Measurements from ENCODE around the gene NFATC1. TPM values are rescaled to one million over a fixed set of nuclear protein-coding genes. Genes with fewer than 3 reads are reported as not detected.
"Not testable (repeated sequence)": the region's sequence is repeated elsewhere in the genome, so short reads cannot be mapped to it uniquely, and the experiment has no call there.

NFATC1 gene
- total RNA-seq, 2 donors from 2014 or later, result 19.0 to 20.2 TPM

GRCh38 chr18:79481046-79481790 is 85.5 kb downstream of the NFATC1 start:
- peaks cover 17% of the 10 kb centered on the region for H3K36me3 ChIP-seq
- no peaks in the 10 kb centered on the region for H3K9me3 ChIP-seq
- no peak overlapping the region for H3K27ac ChIP-seq
- H3K4me3 ChIP-seq, result no peak overlapping the region
- DNase-seq (ENCODE audit: low spot score), result no peak
- H3K4me1 ChIP-seq, result peaks cover 0 to 10% of the 10 kb centered on the region in 2 donors
- TF ChIP-seq CTCF (IDR thresholded peaks at IDR 0.05), result no peak
- H3K27me3 ChIP-seq, result no peaks in the 10 kb centered on the region

- not testable (repeated sequence) for DNase-seq (ENCODE audit: low spot score); H3K27ac ChIP-seq; H3K9me3 ChIP-seq; H3K4me3 ChIP-seq; H3K27me3 ChIP-seq
- Histone ChIP-seq H3K4me1 (peaks cover 0 to 10% of the 10 kb centered on the region in 2 donors), H3K36me3 (peaks cover 23% of the 10 kb centered on the region)
Observed at GRCh38 chr18:79483393-79483792, 87.7 kb downstream of the NFATC1 start.

GRCh38 chr18:79483971-79484491 is 88.3 kb downstream of the NFATC1 start:
- H3K4me1 ChIP-seq, result peaks cover 0 to 10% of the 10 kb centered on the region in 2 donors
- no peaks in the 10 kb centered on the region for H3K27me3 ChIP-seq
- H3K9me3 ChIP-seq, result no peaks in the 10 kb centered on the region
- H3K36me3 ChIP-seq, result peaks cover 24% of the 10 kb centered on the region
- H3K4me3 ChIP-seq, result no peak overlapping the region
- DNase-seq (ENCODE audit: low spot score), result no peak
- no peak for TF ChIP-seq CTCF (IDR thresholded peaks at IDR 0.05)
- H3K27ac ChIP-seq, result no peak overlapping the region

- Histone ChIP-seq H3K27ac (peak overlapping the region in 1 of 2 donors; percentile 40), H3K36me3 (peaks cover 26% of the 10 kb centered on the region), H3K27me3 (no peaks in the 10 kb centered on the region), H3K4me3 (peak overlapping the region in 1 of 2 donors; percentile 16), H3K4me1 (peaks cover 0 to 10% of the 10 kb centered on the region in 2 donors), H3K9me3 (no peaks in the 10 kb centered on the region)
- peak; percentile 70 for DNase-seq (ENCODE audit: low spot score)
- no peak for TF ChIP-seq CTCF (IDR thresholded peaks at IDR 0.05)
Observed at GRCh38 chr18:79484661-79485621, 89.2 kb downstream of the NFATC1 start.

GRCh38 chr18:79485788-79486355 is 90.1 kb downstream of the NFATC1 start:
- Histone ChIP-seq H3K36me3 (peaks cover 26% of the 10 kb centered on the region), H3K4me1 (peaks cover 0 to 10% of the 10 kb centered on the region in 2 donors), H3K27ac (peak overlapping the region in 1 of 2 donors; percentile 26), H3K4me3 (peak overlapping the region in 1 of 2 donors; percentile 16), H3K27me3 (no peaks in the 10 kb centered on the region), H3K9me3 (no peaks in the 10 kb centered on the region)
- no peak for DNase-seq (ENCODE audit: low spot score)
- TF ChIP-seq CTCF (IDR thresholded peaks at IDR 0.05), result no peak
